HG02870 (cell line): ENCODE measurements around the gene ANXA11.
A peak's percentile ranks its signal among the peaks of the same experiment; 100 is the strongest.

Experiments
- ATAC-seq: cut with Tn5 transposase; IDR thresholded peaks from one replicate; pipeline ENCODE4 v1.9.1; 2021; ENCODE audit warnings: mild to moderate bottlenecking, moderate library complexity; ENCODE audit not compliant: unreplicated experiment

Gene ANXA11

GRCh38 chr10:80122110-80122710 lies 83.1 kb downstream of the ANXA11 start:
- no peak for ATAC-seq

GRCh38 chr10:80118669-80119068 lies 86.7 kb downstream of the ANXA11 start:
- ATAC-seq = no peak

GRCh38 chr10:80110986-80111385 lies 94.4 kb downstream of the ANXA11 start:
- ATAC-seq = no peak

GRCh38 chr10:80108576-80109239 lies 96.6 kb downstream of the ANXA11 start:
- ATAC-seq = no peak

GRCh38 chr10:80104066-80104926 lies 101.0 kb downstream of the ANXA11 start:
- peak; percentile 86 for ATAC-seq
